ENCODE results near the gene ACSF2.

GRCh38 chr17:50482516-50482915 lies 56.5 kb downstream of the ACSF2 start:
- TF ChIP-seq, protein P1, sequence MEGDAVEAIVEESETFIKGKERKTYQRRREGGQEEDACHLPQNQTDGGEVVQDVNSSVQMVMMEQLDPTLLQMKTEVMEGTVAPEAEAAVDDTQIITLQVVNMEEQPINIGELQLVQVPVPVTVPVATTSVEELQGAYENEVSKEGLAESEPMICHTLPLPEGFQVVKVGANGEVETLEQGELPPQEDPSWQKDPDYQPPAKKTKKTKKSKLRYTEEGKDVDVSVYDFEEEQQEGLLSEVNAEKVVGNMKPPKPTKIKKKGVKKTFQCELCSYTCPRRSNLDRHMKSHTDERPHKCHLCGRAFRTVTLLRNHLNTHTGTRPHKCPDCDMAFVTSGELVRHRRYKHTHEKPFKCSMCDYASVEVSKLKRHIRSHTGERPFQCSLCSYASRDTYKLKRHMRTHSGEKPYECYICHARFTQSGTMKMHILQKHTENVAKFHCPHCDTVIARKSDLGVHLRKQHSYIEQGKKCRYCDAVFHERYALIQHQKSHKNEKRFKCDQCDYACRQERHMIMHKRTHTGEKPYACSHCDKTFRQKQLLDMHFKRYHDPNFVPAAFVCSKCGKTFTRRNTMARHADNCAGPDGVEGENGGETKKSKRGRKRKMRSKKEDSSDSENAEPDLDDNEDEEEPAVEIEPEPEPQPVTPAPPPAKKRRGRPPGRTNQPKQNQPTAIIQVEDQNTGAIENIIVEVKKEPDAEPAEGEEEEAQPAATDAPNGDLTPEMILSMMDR (IDR thresholded peaks at IDR 0.05) = peak in 5 of 7 experiments; percentile 79 to 97 (median 88)
- peak; percentile 68 for TF ChIP-seq EP300 (IDR thresholded peaks at IDR 0.05)
